A673 (cell line): Measurements from ENCODE around the gene DLG2.

ENCODE experiments used
- EZH2 ChIP-seq: fragments of 200-600 bp; sonication (generic); IDR thresholded peaks from 2 replicates; pipeline ENCODE4 v1.6.1; 2017; ENCODE audit warnings: borderline replicate concordance, low read depth, mild to moderate bottlenecking, mixed read lengths, antibody characterized with exemption, low read length; ENCODE audit not compliant: poor library complexity, severe bottlenecking
- TF ChIP-seq, protein P1 (sequence below): fragments of 300-800, 200-600 bp; sonication (generic); conservative IDR thresholded peaks from 2 replicates; pipeline ENCODE4 v1.5.1; 2017; ENCODE audit warnings: low read depth, mild to moderate bottlenecking, antibody characterized with exemption, low read length, moderate library complexity, mixed read lengths

DNA sequence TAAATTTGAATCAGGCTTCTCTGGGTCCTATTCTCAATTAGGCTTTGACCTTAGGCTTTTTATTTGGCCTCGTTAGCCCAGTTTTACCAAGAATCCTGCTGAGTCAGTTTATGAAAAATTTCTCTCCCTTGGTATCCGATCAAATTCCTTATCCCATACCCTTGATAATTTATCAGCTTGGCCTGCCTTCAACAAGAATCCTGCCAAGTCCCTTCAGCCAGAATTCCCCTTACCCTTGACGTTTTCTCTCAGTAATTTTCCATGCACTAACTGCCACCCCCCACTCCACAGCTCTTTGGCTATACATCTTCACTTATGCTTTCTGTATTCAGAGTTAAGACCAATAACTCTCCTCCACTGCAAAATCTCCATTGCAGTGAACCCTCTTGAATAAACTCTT is 1530.0 kb downstream of the DLG2 start:
- TF ChIP-seq, protein P1, sequence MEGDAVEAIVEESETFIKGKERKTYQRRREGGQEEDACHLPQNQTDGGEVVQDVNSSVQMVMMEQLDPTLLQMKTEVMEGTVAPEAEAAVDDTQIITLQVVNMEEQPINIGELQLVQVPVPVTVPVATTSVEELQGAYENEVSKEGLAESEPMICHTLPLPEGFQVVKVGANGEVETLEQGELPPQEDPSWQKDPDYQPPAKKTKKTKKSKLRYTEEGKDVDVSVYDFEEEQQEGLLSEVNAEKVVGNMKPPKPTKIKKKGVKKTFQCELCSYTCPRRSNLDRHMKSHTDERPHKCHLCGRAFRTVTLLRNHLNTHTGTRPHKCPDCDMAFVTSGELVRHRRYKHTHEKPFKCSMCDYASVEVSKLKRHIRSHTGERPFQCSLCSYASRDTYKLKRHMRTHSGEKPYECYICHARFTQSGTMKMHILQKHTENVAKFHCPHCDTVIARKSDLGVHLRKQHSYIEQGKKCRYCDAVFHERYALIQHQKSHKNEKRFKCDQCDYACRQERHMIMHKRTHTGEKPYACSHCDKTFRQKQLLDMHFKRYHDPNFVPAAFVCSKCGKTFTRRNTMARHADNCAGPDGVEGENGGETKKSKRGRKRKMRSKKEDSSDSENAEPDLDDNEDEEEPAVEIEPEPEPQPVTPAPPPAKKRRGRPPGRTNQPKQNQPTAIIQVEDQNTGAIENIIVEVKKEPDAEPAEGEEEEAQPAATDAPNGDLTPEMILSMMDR: no peak
- no peak for TF ChIP-seq EZH2
